GM18498 (cell line): ENCODE results near the gene TMEM175.
"Not testable (repeated sequence)": the region's sequence is repeated elsewhere in the genome, so short reads cannot be mapped to it uniquely, and the experiment has no call there.

Experiments used
- ATAC-seq: cut with Tn5 transposase; IDR thresholded peaks from one replicate; pipeline ENCODE4 v1.9.1; 2021; ENCODE audit warnings: mild to moderate bottlenecking, moderate library complexity; ENCODE audit not compliant: unreplicated experiment

TMEM175 gene

GRCh38 chr4:987624-988513 is 55.6 kb downstream of the TMEM175 start:
- ATAC-seq: no peak

- ATAC-seq: no peak
Observed at GRCh38 chr4:988726-989721, 56.8 kb downstream of the TMEM175 start.

GRCh38 chr4:989722-990471 is 57.6 kb downstream of the TMEM175 start:
- no peak for ATAC-seq

- no peak for ATAC-seq
Observed at GRCh38 chr4:990746-991367, 58.6 kb downstream of the TMEM175 start.

GRCh38 chr4:991451-992296 is 59.4 kb downstream of the TMEM175 start:
- no peak for ATAC-seq

- no peak for ATAC-seq
Observed at GRCh38 chr4:992297-993110, 60.2 kb downstream of the TMEM175 start.

GRCh38 chr4:993111-994029 is 61.1 kb downstream of the TMEM175 start, which contains the start of gene SLC26A1:
TSS of gene SLC26A1 (minus strand) at chr4:993404. CDS start at chr4:991703, 1,701 bp downstream.
- ATAC-seq: no peak

- ATAC-seq: no peak
Observed at GRCh38 chr4:995311-996026, 63.2 kb downstream of the TMEM175 start.

GRCh38 chr4:996030-996996 is 64.1 kb downstream of the TMEM175 start:
- no peak for ATAC-seq

GRCh38 chr4:996997-997374 is 64.7 kb downstream of the TMEM175 start:
- no peak for ATAC-seq

GRCh38 chr4:997375-998071 is 65.3 kb downstream of the TMEM175 start:
- no peak for ATAC-seq

GRCh38 chr4:998096-998691 is 65.9 kb downstream of the TMEM175 start:
- ATAC-seq: no peak

GRCh38 chr4:999240-999863 is 67.1 kb downstream of the TMEM175 start:
- ATAC-seq: not testable (repeated sequence)

GRCh38 chr4:999882-1000425 is 67.7 kb downstream of the TMEM175 start:
- ATAC-seq: no peak
